HG03064 (cell line): Measurements from ENCODE around the gene INPP5J.

Experiments
- ATAC-seq: cut with Tn5 transposase; IDR thresholded peaks from one replicate; pipeline ENCODE4 v1.9.1; 2021; ENCODE audit warnings: low read depth; ENCODE audit not compliant: unreplicated experiment

The INPP5J gene

GRCh38 chr22:31179345-31179744 lies 56.6 kb downstream of the INPP5J start:
- ATAC-seq: no peak

GRCh38 chr22:31184015-31184414 lies 61.2 kb downstream of the INPP5J start:
- no peak for ATAC-seq
